Transverse colon (tissue), 4 donors: ENCODE measurements around the gene NUP155.
"Not testable (repeated sequence)": the region's sequence is repeated elsewhere in the genome, so short reads cannot be mapped to it uniquely, and the experiment has no call there.

Experiments used
- CTCF ChIP-seq, 5 experiments: fragments of 200-600 bp in 3 of 5; fragments of 450-650 bp in 2 of 5; sonication (generic) in 3 of 5; IDR thresholded peaks; 1 replicate in 2 of 5; 2 replicates in 3 of 5; pipeline ENCODE4 v1.5.1; 2016 to 2017; ENCODE audit warnings: antibody characterized with exemption in 5 of 5, inconsistent platforms in 3 of 5, mild to moderate bottlenecking in 2 of 5, moderate library complexity in 1 of 5
- EP300 ChIP-seq: sonication (generic); formaldehyde crosslinking; IDR thresholded peaks from one replicate; pipeline ENCODE4 v1.6.1; 2017; ENCODE audit warnings: antibody characterized with exemption, low read depth
- POLR2A ChIP-seq: fragments of 450-650 bp; IDR thresholded peaks from one replicate; pipeline ENCODE4 v1.6.1; 2016; ENCODE audit warnings: antibody characterized with exemption, mild to moderate bottlenecking, moderate library complexity
- POLR2AphosphoS5 ChIP-seq, 3 donors: sonication (generic); formaldehyde crosslinking; IDR thresholded peaks; one replicate each; pipeline ENCODE4 v1.6.1; 2016; ENCODE audit warnings: antibody characterized with exemption in 3 of 3

- not testable (repeated sequence) for TF ChIP-seq CTCF (IDR thresholded peaks at IDR 0.05); POLR2A; POLR2AphosphoS5 (IDR thresholded peaks at IDR 0.05); EP300
Observed at GRCh38 chr5:37342741-37343140, 28.2 kb downstream of the NUP155 start.
